Measurements from ENCODE around the gene VAV3.

Gene VAV3

DNA sequence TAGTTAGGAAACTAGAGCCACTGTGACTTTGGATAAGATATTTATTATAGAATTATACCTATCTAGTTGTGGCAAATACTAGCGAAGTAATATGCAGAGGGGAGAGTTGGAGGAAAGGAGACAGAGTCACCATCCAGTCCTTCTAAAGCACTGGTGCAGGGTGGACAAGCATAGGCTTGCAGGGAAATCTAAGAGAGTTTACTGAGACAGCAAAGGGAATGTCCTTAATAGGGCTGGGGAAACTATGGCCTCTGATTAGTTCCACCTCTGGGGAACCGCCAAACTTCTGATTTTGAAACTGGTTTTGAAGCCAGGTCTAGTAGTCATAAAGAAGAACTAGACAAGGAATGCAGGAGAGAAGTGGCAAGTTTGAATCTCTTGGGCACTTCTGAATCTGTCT lies 407.9 kb downstream of the VAV3 start:
- ChIA-PET CTCF (no interaction called here), POLR2A (no interaction called here)
- TF ChIP-seq, protein P1, sequence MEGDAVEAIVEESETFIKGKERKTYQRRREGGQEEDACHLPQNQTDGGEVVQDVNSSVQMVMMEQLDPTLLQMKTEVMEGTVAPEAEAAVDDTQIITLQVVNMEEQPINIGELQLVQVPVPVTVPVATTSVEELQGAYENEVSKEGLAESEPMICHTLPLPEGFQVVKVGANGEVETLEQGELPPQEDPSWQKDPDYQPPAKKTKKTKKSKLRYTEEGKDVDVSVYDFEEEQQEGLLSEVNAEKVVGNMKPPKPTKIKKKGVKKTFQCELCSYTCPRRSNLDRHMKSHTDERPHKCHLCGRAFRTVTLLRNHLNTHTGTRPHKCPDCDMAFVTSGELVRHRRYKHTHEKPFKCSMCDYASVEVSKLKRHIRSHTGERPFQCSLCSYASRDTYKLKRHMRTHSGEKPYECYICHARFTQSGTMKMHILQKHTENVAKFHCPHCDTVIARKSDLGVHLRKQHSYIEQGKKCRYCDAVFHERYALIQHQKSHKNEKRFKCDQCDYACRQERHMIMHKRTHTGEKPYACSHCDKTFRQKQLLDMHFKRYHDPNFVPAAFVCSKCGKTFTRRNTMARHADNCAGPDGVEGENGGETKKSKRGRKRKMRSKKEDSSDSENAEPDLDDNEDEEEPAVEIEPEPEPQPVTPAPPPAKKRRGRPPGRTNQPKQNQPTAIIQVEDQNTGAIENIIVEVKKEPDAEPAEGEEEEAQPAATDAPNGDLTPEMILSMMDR (IDR thresholded peaks at IDR 0.05; ENCODE audit: insufficient read depth, low read length, missing control alignments): no peak
- no peak overlapping the region for H3K4me3 ChIP-seq (ENCODE audit: low read depth, low read length)
- DNase-seq (ENCODE audit: low read depth, low spot score): no peak

DNA sequence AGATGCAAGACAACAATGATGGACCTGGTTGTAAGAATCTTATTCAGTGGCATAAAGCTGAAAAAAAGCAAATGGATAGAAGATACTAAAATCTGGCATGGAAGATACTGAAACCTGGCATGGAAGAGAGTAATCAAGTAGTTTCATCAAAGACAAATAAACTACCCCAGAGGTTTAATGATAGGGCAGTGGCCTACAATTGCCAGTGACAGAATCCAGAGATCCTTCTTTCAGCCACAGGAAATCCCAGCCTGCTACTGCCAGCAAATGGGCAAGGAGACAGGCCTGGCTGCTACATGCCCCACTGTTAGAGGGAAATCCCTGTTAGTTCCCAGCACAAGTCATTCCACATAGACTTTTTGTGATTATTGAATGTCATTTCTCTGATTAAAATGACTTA lies 409.4 kb downstream of the VAV3 start:
- TF ChIP-seq, protein P1 (IDR thresholded peaks at IDR 0.05; ENCODE audit: insufficient read depth, low read length, missing control alignments): no peak
- ChIA-PET POLR2A (no interaction called here), CTCF (no interaction called here)
- no peak overlapping the region for H3K4me3 ChIP-seq (ENCODE audit: low read depth, low read length)
- DNase-seq (ENCODE audit: low read depth, low spot score): no peak

DNA sequence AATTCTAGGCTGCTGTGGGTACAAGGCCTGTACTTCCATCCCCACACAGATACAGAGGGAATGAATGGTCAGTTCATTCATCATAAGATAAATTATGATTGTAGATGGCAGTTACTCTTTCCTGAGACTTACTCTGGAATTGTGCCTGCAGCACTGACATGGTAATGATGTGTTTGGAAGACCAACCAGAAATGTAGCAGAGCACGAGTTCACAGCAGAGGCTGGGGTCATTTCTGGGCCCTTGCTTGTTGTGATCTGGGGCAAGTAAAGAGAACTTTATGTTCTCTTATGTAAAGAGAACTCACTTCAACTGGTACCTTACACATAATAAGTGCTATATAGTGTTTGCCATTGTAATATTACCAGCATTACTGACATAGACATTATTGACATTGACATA lies 412.2 kb downstream of the VAV3 start:
- TF ChIP-seq, protein P1 (IDR thresholded peaks at IDR 0.05; ENCODE audit: insufficient read depth, low read length, missing control alignments): no peak
- POLR2A ChIA-PET: no interaction called here
- no peak overlapping the region for H3K4me3 ChIP-seq (ENCODE audit: low read depth, low read length)
- no peak for DNase-seq (ENCODE audit: low read depth, low spot score)
- CTCF ChIA-PET: interaction anchor here (1.3 kb wide), 1 partner anchor 24 kb away, joined by 4 read pairs; no protein-coding TSS in a partner anchor

DNA sequence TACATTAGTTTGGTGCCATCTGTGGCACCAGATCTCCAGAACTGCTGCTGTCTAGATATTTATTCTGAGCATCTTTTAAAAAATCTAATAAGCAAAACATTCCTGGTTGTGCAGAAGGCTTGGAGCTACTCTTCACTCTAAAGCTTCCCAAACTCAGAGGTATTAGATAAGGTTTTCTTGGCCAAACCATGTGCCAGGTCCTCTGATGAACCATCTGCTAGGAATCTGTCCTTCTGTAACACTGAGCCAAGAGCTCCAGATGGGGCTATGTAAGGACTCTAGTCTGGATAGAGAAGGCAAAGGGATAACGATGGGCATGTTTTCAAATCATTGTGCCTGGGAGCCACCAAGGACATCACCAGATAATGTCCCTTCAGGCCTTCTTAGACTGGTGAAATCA lies 413.5 kb downstream of the VAV3 start:
- CTCF ChIA-PET: interaction anchor here (0.7 to 1.3 kb wide), 3 partner anchors 22 to 274 kb away, joined by 3 to 4 read pairs (median 3); no protein-coding TSS in a partner anchor
- no peak overlapping the region for H3K4me3 ChIP-seq (ENCODE audit: low read depth, low read length)
- TF ChIP-seq, protein P1 (IDR thresholded peaks at IDR 0.05; ENCODE audit: insufficient read depth, low read length, missing control alignments): no peak
- no peak for DNase-seq (ENCODE audit: low read depth, low spot score)
- POLR2A ChIA-PET: no interaction called here

DNA sequence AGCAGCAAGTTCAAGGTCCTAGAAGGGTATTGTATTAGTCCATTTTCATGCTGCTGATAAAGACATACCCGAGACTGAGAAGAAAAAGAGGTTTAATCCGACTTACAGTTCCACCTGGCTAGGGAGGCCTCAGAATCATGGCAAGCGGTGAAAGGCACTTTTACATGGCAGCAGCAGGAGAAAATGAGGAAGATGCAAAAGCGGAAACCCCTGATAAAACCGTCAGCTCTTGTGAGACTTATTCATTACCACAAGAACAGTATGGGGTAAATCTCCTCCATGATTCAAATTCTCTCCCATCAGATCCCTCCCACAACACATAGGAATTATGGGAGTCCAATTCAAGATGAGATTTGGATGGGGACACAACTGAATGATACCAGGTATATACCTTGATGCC lies 414.6 kb downstream of the VAV3 start:
- ChIA-PET POLR2A (no interaction called here), CTCF (no interaction called here)
- no peak overlapping the region for H3K4me3 ChIP-seq (ENCODE audit: low read depth, low read length)
- no peak for DNase-seq (ENCODE audit: low read depth, low spot score)
- TF ChIP-seq, protein P1 (IDR thresholded peaks at IDR 0.05; ENCODE audit: insufficient read depth, low read length, missing control alignments): no peak

DNA sequence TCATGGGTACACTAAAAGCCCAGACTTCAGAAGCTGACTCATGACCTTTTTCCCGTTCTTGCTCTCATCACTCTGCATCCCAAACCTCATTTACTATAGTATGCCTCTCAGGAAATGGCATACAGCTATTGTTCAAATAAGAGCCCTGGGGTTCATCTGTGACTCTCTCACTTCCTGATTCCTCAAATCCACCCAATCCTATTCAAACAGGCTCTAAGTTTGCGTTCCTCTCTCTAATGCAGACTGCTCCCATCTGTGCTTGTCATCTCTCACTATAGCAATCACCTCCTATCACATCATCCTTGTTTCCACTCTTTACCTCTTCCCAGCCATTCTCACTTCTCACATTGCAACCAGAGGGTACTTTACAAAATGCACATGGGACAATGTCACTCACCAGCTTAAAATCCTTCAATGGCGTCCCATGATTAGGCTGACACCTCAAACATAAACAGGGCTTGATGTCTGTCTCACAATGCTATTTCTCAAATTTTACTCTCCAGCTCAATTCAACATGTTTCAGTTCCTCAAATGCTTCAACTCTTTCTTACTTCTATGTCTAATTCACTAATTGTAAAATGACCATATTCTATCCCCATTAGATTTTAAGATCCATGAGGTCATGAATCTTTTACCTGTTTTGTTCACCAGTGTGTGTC lies 415.7 kb downstream of the VAV3 start:
- CTCF ChIA-PET: interaction anchor here (3.7 kb wide), 1 partner anchor 20 kb away, joined by 17 read pairs; no protein-coding TSS in a partner anchor
- no peak for DNase-seq (ENCODE audit: low read depth, low spot score)
- H3K4me3 ChIP-seq (ENCODE audit: low read depth, low read length): no peak overlapping the region
- POLR2A ChIA-PET: no interaction called here
- TF ChIP-seq, protein P1 (IDR thresholded peaks at IDR 0.05; ENCODE audit: insufficient read depth, low read length, missing control alignments): no peak

Measured in AG04449 (cell line).